Mesendoderm (in vitro differentiated cells): Measurements from ENCODE around the gene DMRT3.

Source experiments
- DNase-seq: peaks from one replicate; pipeline ENCODE4 v3.0.0; 2013
- H2AK5ac ChIP-seq: 2 replicates; pipeline ENCODE4 v1.6.1; 2013; ENCODE audit warnings: low read length, inconsistent platforms
- H2BK120ac ChIP-seq: 2 replicates; pipeline ENCODE4 v1.6.1; 2013; ENCODE audit warnings: low read depth, mild to moderate bottlenecking, low read length, moderate library complexity, mixed read lengths
- H2BK15ac ChIP-seq: replicated peaks from 2 replicates; pipeline ENCODE4 v1.6.1; 2013; ENCODE audit warnings: low read depth, mild to moderate bottlenecking, moderate library complexity
- H2BK5ac ChIP-seq: 2 replicates; pipeline ENCODE4 v1.6.1; 2013; ENCODE audit warnings: low read length, inconsistent platforms
- H3K18ac ChIP-seq: 2 replicates; pipeline ENCODE4 v1.6.1; 2013; ENCODE audit warnings: mild to moderate bottlenecking, low read length, mixed read lengths
- H3K23ac ChIP-seq: one replicate; pipeline ENCODE4 v1.6.1; 2013; ENCODE audit warnings: low read length
- H3K27ac ChIP-seq: 2 replicates; pipeline ENCODE4 v1.5.1; 2013; ENCODE audit warnings: low read depth, mild to moderate bottlenecking, inconsistent platforms, low read length, moderate library complexity
- H3K27me3 ChIP-seq: 2 replicates; pipeline ENCODE4 v1.6.1; 2013; ENCODE audit warnings: low read length, control low read depth, mild to moderate bottlenecking, inconsistent platforms; ENCODE audit not compliant: insufficient read depth, poor library complexity
- H3K36me3 ChIP-seq: 2 replicates; pipeline ENCODE4 v1.6.1; 2013; ENCODE audit warnings: low read length, inconsistent platforms; ENCODE audit not compliant: control insufficient read depth, insufficient read depth
- H3K4ac ChIP-seq: one replicate; pipeline ENCODE4 v1.6.1; 2013; ENCODE audit warnings: low read depth, mild to moderate bottlenecking, low read length, moderate library complexity
- H3K4me1 ChIP-seq: 2 replicates; pipeline ENCODE4 v1.6.1; 2013; ENCODE audit warnings: low read depth, low read length, inconsistent platforms; ENCODE audit not compliant: control insufficient read depth
- H3K4me2 ChIP-seq: 2 replicates; pipeline ENCODE4 v1.6.1; 2013; ENCODE audit warnings: low read length
- H3K4me3 ChIP-seq: 2 replicates; pipeline ENCODE4 v1.5.1; 2013; ENCODE audit warnings: mild to moderate bottlenecking, low read length
- H3K56ac ChIP-seq: one replicate; pipeline ENCODE4 v1.6.1; 2013; ENCODE audit warnings: low read length
- H3K79me1 ChIP-seq: 2 replicates; pipeline ENCODE4 v1.6.1; 2013; ENCODE audit warnings: low read length, inconsistent platforms
- H3K79me2 ChIP-seq: 2 replicates; pipeline ENCODE4 v1.6.1; 2013; ENCODE audit warnings: mild to moderate bottlenecking, low read length; ENCODE audit not compliant: control insufficient read depth, insufficient read depth
- H3K9ac ChIP-seq: 2 replicates; pipeline ENCODE4 v1.6.1; 2013; ENCODE audit warnings: low read length, inconsistent platforms
- H4K5ac ChIP-seq: one replicate; pipeline ENCODE4 v1.6.1; 2013; ENCODE audit warnings: low read length
- H4K8ac ChIP-seq: one replicate; pipeline ENCODE4 v1.6.1; 2013; ENCODE audit warnings: low read depth, mild to moderate bottlenecking, control low read depth, low read length, moderate library complexity
- WGBS: extraction: QIAGEN DNeasy Blood & Tissue Kit; methylation state at CpG from one replicate; pipeline ENCODE4 v1.1.7; 2013; ENCODE audit warnings: low lambda C conversion rate, missing lambda C conversion rate; ENCODE audit not compliant: insufficient coverage; ENCODE audit errors: extremely low coverage; 5-methylcytosine and 5-hydroxymethylcytosine counted together

The DMRT3 gene

GRCh38 chr9:1026219-1026618, 49.8 kb downstream of the DMRT3 start:
- Histone ChIP-seq H2AK5ac (no peak overlapping the region), H3K36me3 (no peaks in the 10 kb centered on the region), H2BK5ac (no peak overlapping the region), H2BK120ac (no peak overlapping the region), H3K27ac (no peak overlapping the region), H3K27me3 (no peaks in the 10 kb centered on the region), H3K23ac (no peak overlapping the region), H3K9ac (no peak overlapping the region), H3K4ac (no peak overlapping the region), H3K18ac (no peak overlapping the region), H3K56ac (no peak overlapping the region), H3K4me1 (no peaks in the 10 kb centered on the region), H3K4me3 (no peak overlapping the region), H3K4me2 (no peak overlapping the region), H3K79me1 (no peaks in the 10 kb centered on the region), H4K8ac (no peak overlapping the region), H2BK15ac (no peak overlapping the region), H3K79me2 (no peaks in the 10 kb centered on the region), H4K5ac (no peak overlapping the region)
- DNase-seq: no peak

- Histone ChIP-seq H2BK120ac (no peak overlapping the region), H2BK15ac (no peak overlapping the region), H2BK5ac (no peak overlapping the region), H3K79me2 (no peaks in the 10 kb centered on the region), H3K36me3 (no peaks in the 10 kb centered on the region), H3K18ac (no peak overlapping the region), H3K4me1 (no peaks in the 10 kb centered on the region), H3K23ac (no peak overlapping the region), H3K4me3 (no peak overlapping the region), H3K27ac (no peak overlapping the region), H3K27me3 (no peaks in the 10 kb centered on the region), H4K5ac (no peak overlapping the region), H3K9ac (no peak overlapping the region), H2AK5ac (no peak overlapping the region), H3K56ac (no peak overlapping the region), H3K4me2 (no peak overlapping the region), H3K79me1 (no peaks in the 10 kb centered on the region), H3K4ac (no peak overlapping the region), H4K8ac (no peak overlapping the region)
- no CpG with 5 or more reads among the region's 8 CpGs for WGBS
- DNase-seq: no peak
These were observed 52.2 kb downstream of the DMRT3 start for GRCh38 chr9:1028501-1029190.

GRCh38 chr9:1031951-1032601, 55.6 kb downstream of the DMRT3 start:
- Histone ChIP-seq H3K27ac (no peak overlapping the region), H2AK5ac (no peak overlapping the region)
- no peak for DNase-seq

GRCh38 chr9:1034271-1034670, 57.8 kb downstream of the DMRT3 start:
- no CpG with 5 or more reads among the region's 3 CpGs for WGBS
- no peaks in the 10 kb centered on the region for H3K79me2 ChIP-seq
- no peak overlapping the region for H2AK5ac ChIP-seq
- no peak overlapping the region for H3K23ac ChIP-seq
- H2BK120ac ChIP-seq: no peak overlapping the region
- H2BK15ac ChIP-seq: no peak overlapping the region
- H2BK5ac ChIP-seq: no peak overlapping the region
- H3K4me1 ChIP-seq: no peaks in the 10 kb centered on the region
- H3K56ac ChIP-seq: no peak overlapping the region
- H3K36me3 ChIP-seq: no peaks in the 10 kb centered on the region
- no peak overlapping the region for H3K4me2 ChIP-seq
- H4K8ac ChIP-seq: no peak overlapping the region
- H4K5ac ChIP-seq: no peak overlapping the region
- H3K4me3 ChIP-seq: no peak overlapping the region
- no peak overlapping the region for H3K27ac ChIP-seq
- H3K79me1 ChIP-seq: no peaks in the 10 kb centered on the region
- H3K18ac ChIP-seq: no peak overlapping the region
- peaks cover 2% of the 10 kb centered on the region for H3K27me3 ChIP-seq
- DNase-seq: no peak
- H3K9ac ChIP-seq: no peak overlapping the region
- H3K4ac ChIP-seq: no peak overlapping the region

More at GRCh38 chr9:1031951-1032601, 55.6 kb downstream of the DMRT3 start:
- Histone ChIP-seq H3K9ac (no peak overlapping the region), H3K18ac (no peak overlapping the region), H3K23ac (no peak overlapping the region), H2BK15ac (no peak overlapping the region), H3K36me3 (no peaks in the 10 kb centered on the region), H3K79me1 (no peaks in the 10 kb centered on the region), H3K4me2 (no peak overlapping the region), H2BK5ac (no peak overlapping the region), H4K8ac (no peak overlapping the region), H3K56ac (no peak overlapping the region), H2BK120ac (no peak overlapping the region), H3K4ac (no peak overlapping the region), H3K4me3 (no peak overlapping the region), H4K5ac (no peak overlapping the region), H3K27me3 (no peaks in the 10 kb centered on the region), H3K79me2 (no peaks in the 10 kb centered on the region), H3K4me1 (no peaks in the 10 kb centered on the region)
- WGBS: no CpG with 5 or more reads among the region's 14 CpGs

- Histone ChIP-seq H3K4me3 (no peak overlapping the region), H3K27ac (no peak overlapping the region), H3K79me2 (no peaks in the 10 kb centered on the region), H2BK15ac (no peak overlapping the region), H4K5ac (no peak overlapping the region), H2AK5ac (no peak overlapping the region), H3K23ac (no peak overlapping the region), H3K4me2 (no peak overlapping the region), H3K9ac (no peak overlapping the region), H2BK5ac (no peak overlapping the region), H3K27me3 (peaks cover 38% of the 10 kb centered on the region), H3K56ac (no peak overlapping the region), H3K4me1 (no peaks in the 10 kb centered on the region), H2BK120ac (no peak overlapping the region), H3K36me3 (no peaks in the 10 kb centered on the region), H4K8ac (no peak overlapping the region), H3K79me1 (no peaks in the 10 kb centered on the region), H3K18ac (no peak overlapping the region), H3K4ac (no peak overlapping the region)
- no peak for DNase-seq
- no CpG with 5 or more reads among the region's 4 CpGs for WGBS
These were observed 63.1 kb downstream of the DMRT3 start for GRCh38 chr9:1039589-1039988.
